Lung microvascular endothelial cell (primary cell): ENCODE measurements around the gene TMCC1. TPM values are rescaled to one million over a fixed set of nuclear protein-coding genes. Genes with fewer than 3 reads are reported as not detected.
"Not testable (repeated sequence)": the region's sequence is repeated elsewhere in the genome, so short reads cannot be mapped to it uniquely, and the experiment has no call there.

Experiments used
- DNase-seq, 2 donors: peaks; one replicate each; pipeline versions ENCODE4 v3.0.0 to v3.0.0-alpha.2; 2010; ENCODE audit warnings: low read depth in 2 of 2
- total RNA-seq: library from RNA; depleted of rRNA; stranded (reverse); fragments of >200 nt; gene quantifications from 2 replicates; pipeline ENCODE4 v1.2.1, GENCODE V29; 2014

TMCC1 gene
- total RNA-seq, 1 donor from 2014 or later = 58.7 TPM

GRCh38 chr3:129655291-129655700 is 238.2 kb downstream of the TMCC1 start:
- DNase-seq = no peak

- no peak for DNase-seq
These were observed 239.4 kb downstream of the TMCC1 start for GRCh38 chr3:129654131-129654530.

- DNase-seq = no peak
These were observed 240.5 kb downstream of the TMCC1 start for GRCh38 chr3:129653019-129653418.

- peak; percentile 63 to 82 for DNase-seq
These were observed 241.9 kb downstream of the TMCC1 start for GRCh38 chr3:129651435-129652202.

GRCh38 chr3:129650256-129650872 is 243.1 kb downstream of the TMCC1 start:
- DNase-seq = peak; percentile 74 to 80

- DNase-seq = no peak
These were observed 245.1 kb downstream of the TMCC1 start for GRCh38 chr3:129648391-129648790.

- no peak for DNase-seq
These were observed 248.2 kb downstream of the TMCC1 start for GRCh38 chr3:129645286-129645685.

GRCh38 chr3:129644836-129645235 is 248.7 kb downstream of the TMCC1 start:
- DNase-seq = no peak

GRCh38 chr3:129641567-129642260 is 251.8 kb downstream of the TMCC1 start:
- not testable (repeated sequence) for DNase-seq

- DNase-seq = not testable (repeated sequence)
These were observed 252.5 kb downstream of the TMCC1 start for GRCh38 chr3:129640985-129641384.

GRCh38 chr3:129638481-129638880 is 255.0 kb downstream of the TMCC1 start:
- DNase-seq = no peak

- no peak for DNase-seq
These were observed 257.4 kb downstream of the TMCC1 start for GRCh38 chr3:129636082-129636481.

- DNase-seq = no peak
These were observed 257.9 kb downstream of the TMCC1 start for GRCh38 chr3:129635656-129636055.

GRCh38 chr3:129633751-129634481 is 259.6 kb downstream of the TMCC1 start:
- no peak for DNase-seq

GRCh38 chr3:129632977-129633376 is 260.5 kb downstream of the TMCC1 start:
- no peak for DNase-seq

- no peak for DNase-seq
These were observed 261.0 kb downstream of the TMCC1 start for GRCh38 chr3:129632556-129632955.

GRCh38 chr3:129632056-129632455 is 261.5 kb downstream of the TMCC1 start:
- DNase-seq = no peak

- no peak for DNase-seq
These were observed 264.5 kb downstream of the TMCC1 start for GRCh38 chr3:129629011-129629410.

- DNase-seq = no peak
These were observed 265.4 kb downstream of the TMCC1 start for GRCh38 chr3:129628169-129628522.

- DNase-seq = peak; percentile 88 to 90
These were observed 266.0 kb downstream of the TMCC1 start for GRCh38 chr3:129627350-129628168.

- DNase-seq = peak; percentile 84 to 88
These were observed 266.7 kb downstream of the TMCC1 start for GRCh38 chr3:129626744-129627349.
